GM18505 (cell line): Measurements from ENCODE around the gene PRTN3.

ENCODE experiments used
- ATAC-seq: cut with Tn5 transposase; IDR thresholded peaks from one replicate; pipeline ENCODE4 v1.9.1; 2021; ENCODE audit not compliant: unreplicated experiment
- POLR2A ChIP-seq: IDR thresholded peaks from 4 replicates; pipeline ENCODE4 v1.6.1; 2011; ENCODE audit warnings: borderline replicate concordance; ENCODE audit not compliant: insufficient read depth, insufficient read length; ENCODE audit errors: extremely low read depth

The PRTN3 gene, protein sequence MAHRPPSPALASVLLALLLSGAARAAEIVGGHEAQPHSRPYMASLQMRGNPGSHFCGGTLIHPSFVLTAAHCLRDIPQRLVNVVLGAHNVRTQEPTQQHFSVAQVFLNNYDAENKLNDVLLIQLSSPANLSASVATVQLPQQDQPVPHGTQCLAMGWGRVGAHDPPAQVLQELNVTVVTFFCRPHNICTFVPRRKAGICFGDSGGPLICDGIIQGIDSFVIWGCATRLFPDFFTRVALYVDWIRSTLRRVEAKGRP

DNA sequence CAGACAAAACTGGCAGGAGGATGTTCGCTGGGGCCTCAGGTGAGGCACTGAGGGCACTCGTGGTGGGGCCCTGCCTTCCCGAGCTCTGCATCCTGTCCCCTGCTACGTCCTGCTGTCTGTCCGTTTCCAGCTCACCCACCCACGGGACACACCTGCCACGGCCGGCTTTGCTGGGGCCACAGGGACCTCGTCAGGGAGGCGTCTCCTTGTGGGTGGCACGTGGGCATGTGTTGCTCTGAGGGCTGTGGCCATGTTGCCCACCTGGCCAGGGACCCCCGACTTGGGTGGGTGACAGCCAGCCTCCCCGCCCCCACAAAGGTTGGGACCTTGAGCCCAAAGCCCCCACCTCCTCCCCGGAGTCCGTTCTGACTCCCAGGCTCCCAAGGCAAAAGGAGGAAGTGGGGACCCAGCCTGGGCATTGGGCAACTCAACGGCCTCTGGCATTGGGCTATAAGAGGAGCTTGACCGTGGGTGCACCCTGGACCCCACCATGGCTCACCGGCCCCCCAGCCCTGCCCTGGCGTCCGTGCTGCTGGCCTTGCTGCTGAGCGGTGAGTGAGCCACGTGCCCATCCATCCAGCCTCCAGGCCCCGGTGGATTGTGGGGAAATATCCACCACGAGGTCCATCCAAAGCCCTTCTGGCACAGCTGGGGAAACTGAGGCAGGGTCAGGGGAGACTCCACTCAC, at the start of gene PRTN3:
TSS of gene PRTN3 (plus strand) at position 481 of the 688 bp plus-strand sequence. CDS start at position 491, 10 bp downstream.
- TF ChIP-seq POLR2A = no peak

DNA sequence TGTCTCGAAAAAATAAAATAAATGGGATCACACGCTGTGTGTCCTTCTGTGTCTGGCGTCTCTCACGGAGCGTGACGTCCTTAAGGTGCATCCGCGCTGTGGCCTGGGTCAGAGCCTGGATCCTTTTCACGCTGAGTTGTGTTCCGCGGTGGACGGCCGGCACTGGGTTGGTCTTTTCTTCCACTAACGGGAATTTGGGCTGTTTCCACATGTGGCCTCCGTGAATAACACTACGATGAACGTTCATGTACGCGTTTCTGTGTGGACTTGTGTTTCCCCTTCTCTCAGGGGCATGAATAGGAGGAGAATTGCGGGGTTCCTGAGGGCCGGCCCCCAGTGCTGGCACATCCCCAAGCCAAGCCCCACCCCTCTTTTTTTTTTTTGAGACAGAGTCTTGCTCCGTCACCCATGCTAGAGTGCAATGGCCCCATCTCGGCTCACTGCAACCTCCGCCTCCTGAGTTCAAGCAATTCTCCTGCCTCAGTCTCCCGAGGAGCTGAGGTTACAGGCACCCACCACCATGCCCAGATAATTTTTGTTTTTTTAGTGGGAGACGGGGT, 49.7 kb upstream of the PRTN3 start:
- ATAC-seq = no peak
- no peak for TF ChIP-seq POLR2A

More for the DNA sequence above, at the start of gene PRTN3:
- no peak for ATAC-seq

GRCh38 chr19:791567-792305, 49.1 kb upstream of the PRTN3 start:
- no peak for ATAC-seq
- no peak for TF ChIP-seq POLR2A

GRCh38 chr19:792306-792885, 48.4 kb upstream of the PRTN3 start:
- TF ChIP-seq POLR2A = no peak

GRCh38 chr19:793806-794205, 47.0 kb upstream of the PRTN3 start:
- ATAC-seq = no peak
- no peak for TF ChIP-seq POLR2A

More at GRCh38 chr19:792306-792885, 48.4 kb upstream of the PRTN3 start:
- no peak for ATAC-seq

- TF ChIP-seq POLR2A = no peak
- no peak for ATAC-seq
These were observed 45.7 kb upstream of the PRTN3 start for GRCh38 chr19:795073-795611.

- ATAC-seq = no peak
- no peak for TF ChIP-seq POLR2A
These were observed 44.9 kb upstream of the PRTN3 start for GRCh38 chr19:795691-796581.

GRCh38 chr19:796692-797527, 43.9 kb upstream of the PRTN3 start, which contains the start of gene PTBP1:
TSS of gene PTBP1 (plus strand) at chr19:797452. CDS start at chr19:797498, 46 bp downstream.
- TF ChIP-seq POLR2A = peak; percentile 93
- ATAC-seq = peak; percentile 69

GRCh38 chr19:797528-798414, 43.0 kb upstream of the PRTN3 start:
- TF ChIP-seq POLR2A = no peak
- ATAC-seq = peak; percentile 43

DNA sequence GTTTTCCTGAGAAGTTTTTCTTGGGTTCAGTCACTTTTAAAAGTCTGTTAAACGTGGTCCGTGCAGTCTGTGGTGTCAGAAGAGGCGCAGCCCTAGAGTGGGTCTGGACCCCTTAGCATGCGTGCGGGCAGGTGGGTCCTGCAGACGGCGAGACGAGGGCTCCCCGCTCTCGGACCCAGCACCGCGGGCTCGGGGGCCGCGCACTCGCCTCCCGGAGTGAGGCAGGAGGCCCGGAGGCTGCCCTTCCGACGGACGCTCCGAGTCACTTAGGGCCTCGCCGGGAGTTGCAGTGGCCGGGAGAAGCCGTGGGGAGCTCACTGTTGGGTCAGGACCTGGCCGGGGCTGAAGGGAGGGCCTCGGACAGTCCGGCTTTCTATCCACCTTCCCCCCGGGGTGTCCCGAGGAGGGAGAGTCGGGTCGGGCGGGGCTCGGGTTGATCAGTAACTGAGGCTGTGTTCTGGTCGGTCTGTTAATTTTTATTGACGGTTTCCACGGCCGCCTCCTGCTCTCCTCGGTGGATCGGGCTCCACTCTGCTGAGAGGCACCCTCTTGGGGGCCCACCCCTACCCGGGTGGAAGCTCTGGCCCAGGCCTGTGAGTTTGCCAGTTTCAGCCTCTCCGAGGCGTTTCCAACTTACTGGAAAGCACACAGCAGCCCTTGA, 42.3 kb upstream of the PRTN3 start:
- ATAC-seq = no peak
- no peak for TF ChIP-seq POLR2A
